ENCODE data around the gene COA5.

GRCh38 chr2:98578231-98578630 is 30.1 kb downstream of the COA5 start:
- no peak for TF ChIP-seq POLR2A (IDR thresholded peaks at IDR 0.05)
- TF ChIP-seq CTCF (IDR thresholded peaks at IDR 0.05), result no peak
